A549 (cell line): ENCODE measurements around the gene ADPRS. TPM values are rescaled to one million over a fixed set of nuclear protein-coding genes. Genes with fewer than 3 reads are reported as not detected.

ENCODE experiments used
- ATAC-seq, 2 experiments: fragments of 200-7000 bp in 1 of 2; fragments of >200 bp in 1 of 2; cut with Nextera tagmentation in 1 of 2; cut with Tn5 transposase in 1 of 2; 3 replicates each; pipeline versions ENCODE4 v1.8.0 to v1.9.1; 2018 to 2020; ENCODE audit warnings: mild to moderate bottlenecking in 1 of 2, moderate library complexity in 1 of 2
- CTCF ChIA-PET: fragments of 300-600 bp; sonication (Branson Sonifier 250); formaldehyde crosslinking; extraction: SDS; loops from one replicate; lab custom pipeline; 2021; ENCODE audit warnings: antibody characterized with exemption, inconsistent platforms; lab: Yijun Ruan, JAX
- POLR2A ChIA-PET: fragments of 350-600 bp; formaldehyde crosslinking; extraction: SDS; loops from one replicate; lab custom pipeline; 2021; ENCODE audit warnings: antibody characterized with exemption, inconsistent platforms; lab: Yijun Ruan, JAX
- DNase-seq, 2 experiments: peaks; one replicate each; pipeline versions ENCODE4 v3.0.0 to v3.0.0-alpha.2; 2011 to 2016; ENCODE audit warnings: low read depth in 1 of 2, low spot score in 1 of 2
- FAIRE-seq: peaks from 2 replicates; lab custom pipeline; 2011; peaks lifted over from hg19 to GRCh38; lab: Jason Lieb, UNC
- H3K27ac ChIP-seq, 2 experiments: fragments of >200 bp; sonication (Bioruptor Twin); formaldehyde crosslinking; 3 replicates each; pipeline ENCODE4 v1.5.1; 2016 to 2017
- H3K4me1 ChIP-seq: fragments of >200 bp; sonication (Bioruptor Twin); formaldehyde crosslinking; 3 replicates; pipeline ENCODE4 v1.6.1; 2016
- H3K4me2 ChIP-seq: fragments of >200 bp; sonication (Bioruptor Twin); formaldehyde crosslinking; 3 replicates; pipeline ENCODE4 v1.6.1; 2016
- H3K4me3 ChIP-seq: fragments of >200 bp; sonication (Bioruptor Twin); formaldehyde crosslinking; 3 replicates; pipeline ENCODE4 v1.5.1; 2016
- H3K9me3 ChIP-seq: fragments of >200 bp; sonication (Bioruptor Twin); formaldehyde crosslinking; 3 replicates; pipeline ENCODE4 v1.6.1; 2016
- BCL3 ChIP-seq: fragments of >200 bp; sonication (Bioruptor Twin); formaldehyde crosslinking; IDR thresholded peaks from 3 replicates; pipeline ENCODE4 v1.6.1; 2016
- CBX2 ChIP-seq: fragments of 200-600 bp; sonication (generic); IDR thresholded peaks from 2 replicates; pipeline ENCODE4 v1.6.1; 2016; ENCODE audit warnings: low read depth, mild to moderate bottlenecking, borderline replicate concordance
- CHD4 ChIP-seq: fragments of 200-600 bp; sonication (generic); IDR thresholded peaks from 2 replicates; pipeline ENCODE4 v1.6.1; 2016; ENCODE audit warnings: antibody characterized with exemption, mild to moderate bottlenecking, borderline replicate concordance
- EHF ChIP-seq: fragments of 250-450 bp; sonication (Bioruptor Pico); IDR thresholded peaks from 2 replicates; pipeline ENCODE4 v1.5.0; 2020; ENCODE audit warnings: mild to moderate bottlenecking
- EP300 ChIP-seq, 2 experiments: fragments of >200 bp; sonication (Bioruptor Twin); formaldehyde crosslinking; IDR thresholded peaks; 2 replicates in 1 of 2; 3 replicates in 1 of 2; pipeline ENCODE4 v1.6.1; 2016 to 2017
- ESRRA ChIP-seq: fragments of 150-350 bp; IDR thresholded peaks from 2 replicates; pipeline ENCODE4 v1.6.1; 2014; ENCODE audit warnings: mild to moderate bottlenecking, low read length, borderline replicate concordance
- FOSB ChIP-seq: fragments of 250-450 bp; sonication (Bioruptor Pico); IDR thresholded peaks from 2 replicates; pipeline ENCODE4 v1.5.0; 2020; ENCODE audit warnings: mild to moderate bottlenecking, moderate library complexity
- GATA3 ChIP-seq: IDR thresholded peaks from 2 replicates; pipeline ENCODE4 v1.6.1; 2012; ENCODE audit warnings: borderline replicate concordance
- HOXB13 ChIP-seq: fragments of 250-450 bp; sonication (Bioruptor Pico); IDR thresholded peaks from 2 replicates; pipeline ENCODE4 v1.5.0; 2020; ENCODE audit warnings: low read depth, mild to moderate bottlenecking, moderate library complexity
- MAFK ChIP-seq: fragments of 450-650 bp; IDR thresholded peaks from 2 replicates; pipeline ENCODE4 v1.6.1; 2014; ENCODE audit not compliant: partially characterized antibody
- POLR2AphosphoS2 ChIP-seq: conservative IDR thresholded peaks from 2 replicates; pipeline ENCODE4 v1.6.1; 2012; ENCODE audit warnings: low read length, improper control_type of control experiment, inconsistent platforms
- RAD21 ChIP-seq, 2 experiments: fragments of >200 bp in 1 of 2; sonication (Bioruptor Twin) in 1 of 2; formaldehyde crosslinking in 1 of 2; IDR thresholded peaks in 1 of 2; conservative IDR thresholded peaks in 1 of 2; 2 replicates in 1 of 2; 3 replicates in 1 of 2; pipeline ENCODE4 v1.6.1; 2012 to 2018; ENCODE audit warnings: inconsistent platforms in 1 of 2
- WGBS: methylation state at CpG from one replicate; pipeline ENCODE4 v1.1.6; 2017; ENCODE audit errors: missing lambda C conversion rate; 5-methylcytosine and 5-hydroxymethylcytosine counted together
- polyA plus RNA-seq, 4 experiments: library from polyadenylated mRNA; depleted of rRNA in 3 of 4; stranded (reverse); fragments of >200 nt; fragmentation: RNase III in 1 of 4; extraction: RNeasy Plus Mini Kit Qiagen cat#74134 plus additional on column Dnase treatment in 1 of 4; gene quantifications; 2 replicates in 3 of 4; 3 replicates in 1 of 4; pipeline ENCODE4 v1.2.3, GENCODE V29; 2011 to 2017
- TF ChIP-seq, protein P1 (sequence below): fragments of 250-450 bp; sonication (Bioruptor Pico); IDR thresholded peaks from 2 replicates; pipeline ENCODE4 v1.5.0; 2021; ENCODE audit warnings: mild to moderate bottlenecking, moderate library complexity, borderline replicate concordance
- TF ChIP-seq, protein P2 (sequence below): fragments of 250-450 bp; sonication (Bioruptor Pico); IDR thresholded peaks from 2 replicates; pipeline ENCODE4 v1.5.0; 2020; ENCODE audit warnings: low read depth, mild to moderate bottlenecking, moderate library complexity

The ADPRS gene
- polyA plus RNA-seq, 2 of the 4 experiments (the other 2 are of a cell fraction), result 14.6 to 15.2 TPM

GRCh38 chr1:36068866-36069265 lies 19.8 kb upstream of the ADPRS start (continued):
- TF ChIP-seq FOSB (CRISPR knock-in tag), result no peak

DNA sequence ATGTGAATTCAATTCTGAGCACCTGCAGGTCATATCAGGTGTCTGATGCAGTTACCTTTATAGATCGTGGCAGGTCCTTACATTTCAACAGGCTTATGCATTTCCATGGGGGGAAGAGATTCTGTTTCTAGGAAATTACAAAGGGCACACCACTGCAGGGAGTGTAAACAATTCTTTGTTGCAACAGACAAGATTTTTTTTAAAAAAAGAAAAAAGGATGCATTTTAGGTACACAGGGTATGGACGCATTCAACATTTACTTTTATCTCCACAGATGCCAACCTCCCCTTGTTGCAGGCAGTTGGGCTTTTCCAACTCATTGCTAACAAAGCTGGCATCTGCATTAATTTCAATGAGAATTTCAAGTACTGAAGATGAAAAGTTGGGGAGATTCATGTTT lies 18.3 kb upstream of the ADPRS start:
- 79% methylated on average over 2 of the region's 2 CpGs for WGBS

DNA sequence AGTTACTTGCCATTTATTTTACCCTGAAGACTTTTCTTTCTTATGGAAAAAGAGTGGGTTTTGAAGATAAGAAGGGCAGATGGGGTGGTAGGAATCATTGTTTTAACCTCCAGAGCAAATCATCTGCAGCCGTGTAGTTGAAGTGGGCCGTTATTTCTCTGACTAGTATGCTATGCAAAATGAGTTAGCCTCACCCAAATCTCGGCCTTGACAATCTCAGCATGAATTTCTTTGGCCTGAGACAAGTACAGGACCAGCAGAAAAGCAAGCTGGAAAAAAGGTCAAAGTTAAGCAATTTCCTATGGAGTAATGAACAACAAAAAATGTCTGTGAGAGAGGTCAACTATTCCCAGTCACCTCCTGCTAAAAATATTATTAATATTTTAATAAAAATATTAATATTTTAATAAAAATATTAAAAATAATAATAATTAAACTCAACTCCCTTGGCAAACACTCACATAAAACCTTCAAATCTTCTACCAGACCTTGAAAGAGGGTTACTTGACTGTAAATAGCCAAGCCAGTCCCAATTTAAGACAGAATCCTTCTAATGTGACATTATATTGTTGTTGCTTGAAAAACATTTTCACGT lies 11.6 kb upstream of the ADPRS start:
- POLR2A ChIA-PET, result no interaction called here
- H3K4me1 ChIP-seq, result no peaks in the 10 kb centered on the region
- 66% methylated on average over 4 of the region's 4 CpGs for WGBS
- H3K4me2 ChIP-seq, result no peak overlapping the region
- no peaks in the 10 kb centered on the region for H3K9me3 ChIP-seq
- CTCF ChIA-PET, result interaction anchor here (0.6 kb wide), 1 partner anchor 30 kb away, joined by 3 read pairs; no protein-coding TSS in a partner anchor
- TF ChIP-seq MAFK (no peak), HOXB13 (CRISPR knock-in tag) (no peak)
- H3K27ac ChIP-seq, result no peak overlapping the region
- no peak overlapping the region for H3K4me3 ChIP-seq
- no peak for FAIRE-seq
- no peak for DNase-seq
- ATAC-seq, result no peak

More for the DNA sequence above, 18.3 kb upstream of the ADPRS start:
- no peak overlapping the region for H3K4me2 ChIP-seq
- ATAC-seq (no peak), FAIRE-seq (no peak), DNase-seq (no peak)
- TF ChIP-seq ESRRA (no peak), CHD4 (no peak), BCL3 (no peak), RAD21 (conservative IDR thresholded peaks at IDR 0.05 in 1 of 2, IDR thresholded peaks at IDR 0.05 in 1 of 2) (no peak), POLR2AphosphoS2 (no peak)
- TF ChIP-seq, protein P1, sequence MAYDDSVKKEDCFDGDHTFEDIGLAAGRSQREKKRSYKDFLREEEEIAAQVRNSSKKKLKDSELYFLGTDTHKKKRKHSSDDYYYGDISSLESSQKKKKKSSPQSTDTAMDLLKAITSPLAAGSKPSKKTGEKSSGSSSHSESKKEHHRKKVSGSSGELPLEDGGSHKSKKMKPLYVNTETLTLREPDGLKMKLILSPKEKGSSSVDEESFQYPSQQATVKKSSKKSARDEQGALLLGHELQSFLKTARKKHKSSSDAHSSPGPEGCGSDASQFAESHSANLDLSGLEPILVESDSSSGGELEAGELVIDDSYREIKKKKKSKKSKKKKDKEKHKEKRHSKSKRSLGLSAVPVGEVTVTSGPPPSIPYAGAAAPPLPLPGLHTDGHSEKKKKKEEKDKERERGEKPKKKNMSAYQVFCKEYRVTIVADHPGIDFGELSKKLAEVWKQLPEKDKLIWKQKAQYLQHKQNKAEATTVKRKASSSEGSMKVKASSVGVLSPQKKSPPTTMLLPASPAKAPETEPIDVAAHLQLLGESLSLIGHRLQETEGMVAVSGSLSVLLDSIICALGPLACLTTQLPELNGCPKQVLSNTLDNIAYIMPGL, result no peak
- no peak overlapping the region for H3K4me3 ChIP-seq
- H3K4me1 ChIP-seq, result no peaks in the 10 kb centered on the region
- H3K27ac ChIP-seq, result no peak overlapping the region
- ChIA-PET POLR2A (no interaction called here), CTCF (no interaction called here)
- no peaks in the 10 kb centered on the region for H3K9me3 ChIP-seq

GRCh38 chr1:36080236-36080635 lies 8.5 kb upstream of the ADPRS start:
- no peak overlapping the region for H3K4me2 ChIP-seq
- WGBS, result 51% methylated on average over 3 of the region's 3 CpGs
- no peaks in the 10 kb centered on the region for H3K4me1 ChIP-seq
- DNase-seq, result no peak
- TF ChIP-seq, protein P2, sequence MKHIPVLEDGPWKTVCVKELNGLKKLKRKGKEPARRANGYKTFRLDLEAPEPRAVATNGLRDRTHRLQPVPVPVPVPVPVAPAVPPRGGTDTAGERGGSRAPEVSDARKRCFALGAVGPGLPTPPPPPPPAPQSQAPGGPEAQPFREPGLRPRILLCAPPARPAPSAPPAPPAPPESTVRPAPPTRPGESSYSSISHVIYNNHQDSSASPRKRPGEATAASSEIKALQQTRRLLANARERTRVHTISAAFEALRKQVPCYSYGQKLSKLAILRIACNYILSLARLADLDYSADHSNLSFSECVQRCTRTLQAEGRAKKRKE, result no peak
- TF ChIP-seq EP300 (IDR thresholded peaks at IDR 0.05) (no peak), POLR2AphosphoS2 (no peak), GATA3 (no peak), EHF (CRISPR knock-in tag) (no peak)
- TF ChIP-seq, all 56 proteins: peak for 0
- Histone ChIP-seq H3K4me3 (no peak overlapping the region), H3K27ac (no peak overlapping the region), H3K9me3 (no peaks in the 10 kb centered on the region)
- ChIA-PET CTCF (no interaction called here), POLR2A (no interaction called here)
- ATAC-seq (no peak), FAIRE-seq (no peak)

GRCh38 chr1:36080801-36081200 lies 7.9 kb upstream of the ADPRS start:
- DNase-seq (no peak), FAIRE-seq (no peak), ATAC-seq (no peak)
- Histone ChIP-seq H3K27ac (no peak overlapping the region), H3K4me3 (no peak overlapping the region), H3K9me3 (no peaks in the 10 kb centered on the region), H3K4me2 (no peak overlapping the region), H3K4me1 (no peaks in the 10 kb centered on the region)
- no peak for TF ChIP-seq CBX2
- ChIA-PET POLR2A (no interaction called here), CTCF (no interaction called here)
- 65% methylated on average over 6 of the region's 6 CpGs for WGBS
